ENCODE data around the gene BEGAIN.

BEGAIN gene

DNA sequence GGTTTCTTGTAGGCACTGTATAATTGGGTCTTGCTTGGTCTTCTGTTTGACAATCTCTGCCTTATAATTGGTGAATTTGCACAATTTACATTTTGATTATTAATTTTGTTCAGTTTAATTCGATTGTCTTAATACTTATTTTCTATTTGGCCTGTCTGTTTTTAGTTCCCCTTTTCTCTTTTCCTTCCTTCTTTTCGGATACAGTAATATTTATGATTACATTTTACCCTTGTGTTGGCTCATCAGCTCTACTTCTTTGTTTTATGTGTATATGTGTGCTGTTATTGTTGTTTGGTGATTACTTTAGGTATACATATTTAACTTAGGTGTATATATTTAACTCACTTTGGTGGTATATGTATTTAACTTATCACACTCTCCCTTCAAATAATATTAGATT, 12.8 kb upstream of the BEGAIN start:
- H3K4me3 ChIP-seq (ENCODE audit: low read depth, low read length), result no peak overlapping the region
- TF ChIP-seq CTCF (IDR thresholded peaks at IDR 0.05; ENCODE audit: low read depth, low read length, missing control alignments), result no peak
- DNase-seq (ENCODE audit: low read depth), result no peak

- DNase-seq (ENCODE audit: low read depth), result no peak
- no peak overlapping the region for H3K4me3 ChIP-seq (ENCODE audit: low read depth, low read length)
- no peak for TF ChIP-seq CTCF (IDR thresholded peaks at IDR 0.05; ENCODE audit: low read depth, low read length, missing control alignments)
Measured at GRCh38 chr14:100594625-100594951, 7.4 kb upstream of the BEGAIN start.

DNA sequence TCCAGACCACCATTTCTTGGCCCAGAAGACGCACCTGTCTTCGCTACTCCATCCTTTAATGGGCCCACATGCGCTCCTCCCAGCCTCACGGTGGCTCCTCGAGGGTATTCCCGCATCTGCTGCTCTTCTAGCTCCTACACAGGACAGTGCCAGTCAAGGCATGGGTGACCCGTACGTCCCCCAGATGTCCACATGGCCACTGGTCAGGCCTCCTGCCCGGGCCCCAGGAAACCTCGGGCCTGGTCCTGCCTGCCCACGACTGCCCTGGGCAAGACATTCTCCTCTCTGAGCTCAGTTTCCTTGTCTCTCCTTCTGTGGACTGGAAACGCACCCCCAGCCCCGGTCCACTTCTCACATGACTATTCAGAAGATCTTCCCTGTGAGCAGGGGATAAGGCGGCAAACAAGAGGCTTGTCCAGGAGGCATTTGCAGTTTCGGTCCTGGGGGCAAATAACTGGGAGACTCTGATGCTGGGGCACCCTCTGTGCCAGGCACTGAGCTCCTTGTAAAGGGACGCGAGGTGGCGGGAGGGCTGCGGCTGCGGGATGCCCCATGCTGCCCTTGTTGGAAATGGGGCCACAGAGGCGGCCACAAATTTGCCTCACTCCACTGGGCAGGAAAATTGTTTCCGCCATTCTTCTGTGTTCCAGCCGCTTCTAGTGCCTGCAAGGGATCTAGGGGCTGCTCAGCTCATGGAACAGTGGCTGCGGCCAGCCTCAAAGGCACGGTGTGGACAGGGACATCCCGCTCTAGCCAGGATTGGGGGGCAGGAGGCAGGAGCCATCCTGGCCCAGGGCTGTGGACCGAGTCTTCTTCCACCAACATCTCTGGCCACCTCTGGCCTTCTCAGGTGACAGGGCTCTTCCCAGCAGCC, 6.8 kb upstream of the BEGAIN start:
- no peak for DNase-seq (ENCODE audit: low read depth)

GRCh38 chr14:100592972-100593371, 5.8 kb upstream of the BEGAIN start:
- no peak for TF ChIP-seq CTCF (IDR thresholded peaks at IDR 0.05; ENCODE audit: low read depth, low read length, missing control alignments)
- no peak overlapping the region for H3K4me3 ChIP-seq (ENCODE audit: low read depth, low read length)
- no peak for DNase-seq (ENCODE audit: low read depth)

More for the DNA sequence above, 6.8 kb upstream of the BEGAIN start:
- H3K4me3 ChIP-seq (ENCODE audit: low read depth, low read length), result no peak overlapping the region
- no peak for TF ChIP-seq CTCF (IDR thresholded peaks at IDR 0.05; ENCODE audit: low read depth, low read length, missing control alignments)

DNA sequence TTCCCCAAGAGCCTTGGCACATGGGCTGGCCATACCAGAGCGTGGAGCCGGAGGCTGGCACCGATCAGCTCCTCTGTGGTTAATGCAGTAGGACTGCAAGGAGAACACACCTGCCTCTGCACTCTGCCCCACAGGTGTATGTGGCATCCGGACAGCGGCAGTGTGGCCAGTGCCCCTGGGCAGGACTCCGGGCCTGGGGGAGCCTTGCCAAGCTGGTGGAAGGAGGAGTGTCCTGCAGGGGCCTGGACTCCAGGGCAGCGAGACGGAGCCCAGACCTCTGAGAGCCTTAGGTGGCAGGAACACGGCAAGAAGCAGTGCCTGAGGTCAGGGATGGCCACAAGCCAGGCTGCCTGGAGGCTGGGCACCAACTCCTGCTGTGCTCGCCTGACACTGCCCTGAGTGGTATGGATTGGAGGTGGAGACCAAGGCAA, 5.3 kb upstream of the BEGAIN start:
- DNase-seq (ENCODE audit: low read depth), result no peak

GRCh38 chr14:100591453-100592371, 4.5 kb upstream of the BEGAIN start:
- TF ChIP-seq CTCF (IDR thresholded peaks at IDR 0.05; ENCODE audit: low read depth, low read length, missing control alignments), result no peak
- no peak for DNase-seq (ENCODE audit: low read depth)
- no peak overlapping the region for H3K4me3 ChIP-seq (ENCODE audit: low read depth, low read length)

More for the DNA sequence above, 5.3 kb upstream of the BEGAIN start:
- H3K4me3 ChIP-seq (ENCODE audit: low read depth, low read length), result no peak overlapping the region
- no peak for TF ChIP-seq CTCF (IDR thresholded peaks at IDR 0.05; ENCODE audit: low read depth, low read length, missing control alignments)

Data from GM12864 (cell line).